GM23338 (cell line): ENCODE data around the gene CHRNA4.

Experiments used
- EZH2 ChIP-seq: fragments of 200-600 bp; sonication (generic); IDR thresholded peaks from one replicate; pipeline ENCODE4 v1.8.0; 2017; ENCODE audit warnings: antibody characterized with exemption, mild to moderate bottlenecking, low read depth; ENCODE audit not compliant: unreplicated experiment
- TF ChIP-seq, protein P1 (sequence below), 2 experiments: fragments of 200-600 bp in 1 of 2; sonication (generic) in 1 of 2; conservative IDR thresholded peaks; 2 replicates each; pipeline versions ENCODE4 v1.5.1 to v1.6.1; 2016 to 2017; ENCODE audit warnings: antibody characterized with exemption in 2 of 2, low read depth in 2 of 2, mild to moderate bottlenecking in 2 of 2, moderate library complexity in 1 of 2

DNA sequence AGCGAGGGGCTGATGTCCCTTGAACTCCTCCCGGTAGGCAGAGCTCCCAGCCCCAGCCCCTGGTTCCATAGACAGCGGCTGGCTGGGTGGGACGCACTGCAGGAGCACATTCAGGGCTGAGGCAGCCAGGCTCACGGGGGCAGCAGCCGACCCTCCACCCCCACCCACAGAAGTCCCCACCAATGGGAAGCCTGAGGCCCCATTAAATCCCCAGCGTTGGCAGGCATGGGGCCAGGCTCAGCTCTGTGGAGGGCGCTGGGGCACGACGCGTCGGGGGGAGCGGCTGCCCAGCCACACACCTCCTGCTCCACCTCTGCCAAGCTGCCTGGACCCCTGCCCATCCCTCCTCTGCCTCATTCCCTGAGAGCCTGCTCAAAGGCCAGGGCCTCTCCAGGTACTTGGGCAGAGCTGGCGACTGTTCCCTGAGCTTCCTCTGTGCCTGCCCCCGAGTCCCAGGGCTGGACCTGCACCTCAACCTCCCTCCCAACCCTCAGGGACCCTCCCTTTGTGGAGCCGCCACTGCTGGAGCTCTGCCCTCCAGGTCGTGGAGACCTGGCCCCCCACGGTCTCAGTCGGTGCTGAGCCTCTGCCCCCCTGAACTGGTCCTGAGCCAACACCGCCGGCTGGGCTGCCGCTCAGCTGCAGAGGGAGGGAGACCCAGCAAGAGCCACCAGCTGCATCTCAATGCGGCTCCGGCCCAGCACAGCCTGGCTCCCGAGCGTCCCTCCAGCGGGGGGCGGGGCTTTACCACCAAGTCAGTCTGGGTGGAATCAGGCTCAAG lies 9.1 kb downstream of the CHRNA4 start:
- TF ChIP-seq, protein P1, sequence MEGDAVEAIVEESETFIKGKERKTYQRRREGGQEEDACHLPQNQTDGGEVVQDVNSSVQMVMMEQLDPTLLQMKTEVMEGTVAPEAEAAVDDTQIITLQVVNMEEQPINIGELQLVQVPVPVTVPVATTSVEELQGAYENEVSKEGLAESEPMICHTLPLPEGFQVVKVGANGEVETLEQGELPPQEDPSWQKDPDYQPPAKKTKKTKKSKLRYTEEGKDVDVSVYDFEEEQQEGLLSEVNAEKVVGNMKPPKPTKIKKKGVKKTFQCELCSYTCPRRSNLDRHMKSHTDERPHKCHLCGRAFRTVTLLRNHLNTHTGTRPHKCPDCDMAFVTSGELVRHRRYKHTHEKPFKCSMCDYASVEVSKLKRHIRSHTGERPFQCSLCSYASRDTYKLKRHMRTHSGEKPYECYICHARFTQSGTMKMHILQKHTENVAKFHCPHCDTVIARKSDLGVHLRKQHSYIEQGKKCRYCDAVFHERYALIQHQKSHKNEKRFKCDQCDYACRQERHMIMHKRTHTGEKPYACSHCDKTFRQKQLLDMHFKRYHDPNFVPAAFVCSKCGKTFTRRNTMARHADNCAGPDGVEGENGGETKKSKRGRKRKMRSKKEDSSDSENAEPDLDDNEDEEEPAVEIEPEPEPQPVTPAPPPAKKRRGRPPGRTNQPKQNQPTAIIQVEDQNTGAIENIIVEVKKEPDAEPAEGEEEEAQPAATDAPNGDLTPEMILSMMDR (conservative IDR thresholded peaks at IDR 0.05; ENCODE audit: low read depth in 2 of 2) = no peak
- TF ChIP-seq EZH2 = no peak
